DOHH2 (cell line): ENCODE results near the gene ANKRD30A.

ENCODE experiments used
- EZH2phosphoT487 ChIP-seq: fragments of 200-600 bp; sonication (generic); IDR thresholded peaks from 2 replicates; pipeline ENCODE4 v1.6.1; 2017; ENCODE audit warnings: borderline replicate concordance, mild to moderate bottlenecking, antibody characterized with exemption, low read length, moderate library complexity, mixed read lengths
- TF ChIP-seq, protein P1 (sequence below): fragments of 200-600 bp; sonication (generic); IDR thresholded peaks from one replicate; pipeline ENCODE4 v1.5.1; 2014; ENCODE audit warnings: antibody characterized with exemption, mild to moderate bottlenecking, low read depth, low read length; ENCODE audit not compliant: poor library complexity, severe bottlenecking

DNA sequence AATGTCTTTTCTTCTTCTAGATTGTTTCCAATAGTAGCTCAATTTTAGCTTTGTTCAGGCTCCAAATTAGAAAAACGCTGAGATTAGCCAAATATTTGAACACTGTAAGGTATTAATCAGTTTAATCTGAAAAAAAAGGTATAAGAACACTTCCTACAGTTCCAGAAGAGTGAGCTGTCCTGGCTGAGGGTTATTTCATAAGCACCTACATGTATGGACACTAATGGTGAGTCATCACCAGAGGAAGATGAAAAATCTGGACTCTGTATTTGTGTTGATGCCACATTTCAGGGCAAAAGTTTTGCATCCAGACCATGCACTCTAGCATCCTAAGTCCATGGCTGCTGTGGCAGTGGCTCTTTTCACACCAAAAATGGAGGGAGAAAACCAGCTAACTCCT, 189.5 kb downstream of the ANKRD30A start:
- TF ChIP-seq, protein P1, sequence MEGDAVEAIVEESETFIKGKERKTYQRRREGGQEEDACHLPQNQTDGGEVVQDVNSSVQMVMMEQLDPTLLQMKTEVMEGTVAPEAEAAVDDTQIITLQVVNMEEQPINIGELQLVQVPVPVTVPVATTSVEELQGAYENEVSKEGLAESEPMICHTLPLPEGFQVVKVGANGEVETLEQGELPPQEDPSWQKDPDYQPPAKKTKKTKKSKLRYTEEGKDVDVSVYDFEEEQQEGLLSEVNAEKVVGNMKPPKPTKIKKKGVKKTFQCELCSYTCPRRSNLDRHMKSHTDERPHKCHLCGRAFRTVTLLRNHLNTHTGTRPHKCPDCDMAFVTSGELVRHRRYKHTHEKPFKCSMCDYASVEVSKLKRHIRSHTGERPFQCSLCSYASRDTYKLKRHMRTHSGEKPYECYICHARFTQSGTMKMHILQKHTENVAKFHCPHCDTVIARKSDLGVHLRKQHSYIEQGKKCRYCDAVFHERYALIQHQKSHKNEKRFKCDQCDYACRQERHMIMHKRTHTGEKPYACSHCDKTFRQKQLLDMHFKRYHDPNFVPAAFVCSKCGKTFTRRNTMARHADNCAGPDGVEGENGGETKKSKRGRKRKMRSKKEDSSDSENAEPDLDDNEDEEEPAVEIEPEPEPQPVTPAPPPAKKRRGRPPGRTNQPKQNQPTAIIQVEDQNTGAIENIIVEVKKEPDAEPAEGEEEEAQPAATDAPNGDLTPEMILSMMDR: no peak
- TF ChIP-seq EZH2phosphoT487: no peak
